ENCODE data around the gene NEK11. TPM values are rescaled to one million over a fixed set of nuclear protein-coding genes. Genes with fewer than 3 reads are reported as not detected.
A peak's percentile ranks its signal among the peaks of the same experiment; 100 is the strongest.

The NEK11 gene
- total and polyA plus RNA-seq, 2 experiments from 2014 or later: 1.7 to 2.0 TPM

- TF ChIP-seq, protein P1, sequence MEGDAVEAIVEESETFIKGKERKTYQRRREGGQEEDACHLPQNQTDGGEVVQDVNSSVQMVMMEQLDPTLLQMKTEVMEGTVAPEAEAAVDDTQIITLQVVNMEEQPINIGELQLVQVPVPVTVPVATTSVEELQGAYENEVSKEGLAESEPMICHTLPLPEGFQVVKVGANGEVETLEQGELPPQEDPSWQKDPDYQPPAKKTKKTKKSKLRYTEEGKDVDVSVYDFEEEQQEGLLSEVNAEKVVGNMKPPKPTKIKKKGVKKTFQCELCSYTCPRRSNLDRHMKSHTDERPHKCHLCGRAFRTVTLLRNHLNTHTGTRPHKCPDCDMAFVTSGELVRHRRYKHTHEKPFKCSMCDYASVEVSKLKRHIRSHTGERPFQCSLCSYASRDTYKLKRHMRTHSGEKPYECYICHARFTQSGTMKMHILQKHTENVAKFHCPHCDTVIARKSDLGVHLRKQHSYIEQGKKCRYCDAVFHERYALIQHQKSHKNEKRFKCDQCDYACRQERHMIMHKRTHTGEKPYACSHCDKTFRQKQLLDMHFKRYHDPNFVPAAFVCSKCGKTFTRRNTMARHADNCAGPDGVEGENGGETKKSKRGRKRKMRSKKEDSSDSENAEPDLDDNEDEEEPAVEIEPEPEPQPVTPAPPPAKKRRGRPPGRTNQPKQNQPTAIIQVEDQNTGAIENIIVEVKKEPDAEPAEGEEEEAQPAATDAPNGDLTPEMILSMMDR (IDR thresholded peaks at IDR 0.05; ENCODE audit: low read depth, low read length): no peak
These were observed 291.0 kb downstream of the NEK11 start for GRCh38 chr3:131317667-131318066.

GRCh38 chr3:131323014-131323413, 296.3 kb downstream of the NEK11 start:
- Histone ChIP-seq H3K27ac (no peak overlapping the region), H3K4me3 (no peak overlapping the region), H3K9me3 (ENCODE audit: low read depth) (no peaks in the 10 kb centered on the region), H3K4me1 (ENCODE audit: low read depth) (no peaks in the 10 kb centered on the region), H3K27me3 (no peaks in the 10 kb centered on the region), H3K36me3 (no peaks in the 10 kb centered on the region)
- TF ChIP-seq, protein P1 (IDR thresholded peaks at IDR 0.05; ENCODE audit: low read depth, low read length): no peak
- no peak for DNase-seq (ENCODE audit: low read depth in 1 of 2, low spot score in 1 of 2)

More at GRCh38 chr3:131317667-131318066, 291.0 kb downstream of the NEK11 start:
- no peaks in the 10 kb centered on the region for H3K4me1 ChIP-seq (ENCODE audit: low read depth)
- H3K27ac ChIP-seq: no peak overlapping the region
- no peaks in the 10 kb centered on the region for H3K36me3 ChIP-seq
- no peak for DNase-seq (ENCODE audit: low read depth in 1 of 2, low spot score in 1 of 2)
- H3K4me3 ChIP-seq: no peak overlapping the region
- no peaks in the 10 kb centered on the region for H3K27me3 ChIP-seq
- no peaks in the 10 kb centered on the region for H3K9me3 ChIP-seq (ENCODE audit: low read depth)

DNA sequence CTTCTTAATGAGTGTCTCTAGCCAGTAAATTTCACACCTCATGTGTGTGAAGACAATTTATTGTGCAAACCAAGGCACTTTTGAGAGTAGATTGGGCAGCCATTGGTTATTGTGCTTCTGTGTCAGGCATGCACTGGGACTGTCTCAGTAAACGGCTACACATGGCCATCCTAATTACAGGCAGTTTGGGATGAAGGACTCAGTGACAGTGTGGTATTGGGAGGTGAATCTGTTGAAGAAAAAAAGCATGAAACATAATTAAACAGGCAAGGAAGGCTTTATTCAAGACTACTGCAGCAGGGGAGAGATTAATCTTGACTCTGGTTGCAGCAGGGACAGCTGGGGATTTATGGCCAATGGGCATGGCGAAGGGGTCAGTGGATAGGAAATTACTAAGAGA, 297.1 kb downstream of the NEK11 start:
- no peaks in the 10 kb centered on the region for H3K36me3 ChIP-seq
- no peaks in the 10 kb centered on the region for H3K27me3 ChIP-seq
- no peak overlapping the region for H3K27ac ChIP-seq
- no peaks in the 10 kb centered on the region for H3K4me1 ChIP-seq (ENCODE audit: low read depth)
- no peak overlapping the region for H3K4me3 ChIP-seq
- TF ChIP-seq, protein P1 (IDR thresholded peaks at IDR 0.05; ENCODE audit: low read depth, low read length): no peak
- DNase-seq (ENCODE audit: low read depth in 1 of 2, low spot score in 1 of 2): no peak
- no peaks in the 10 kb centered on the region for H3K9me3 ChIP-seq (ENCODE audit: low read depth)

DNA sequence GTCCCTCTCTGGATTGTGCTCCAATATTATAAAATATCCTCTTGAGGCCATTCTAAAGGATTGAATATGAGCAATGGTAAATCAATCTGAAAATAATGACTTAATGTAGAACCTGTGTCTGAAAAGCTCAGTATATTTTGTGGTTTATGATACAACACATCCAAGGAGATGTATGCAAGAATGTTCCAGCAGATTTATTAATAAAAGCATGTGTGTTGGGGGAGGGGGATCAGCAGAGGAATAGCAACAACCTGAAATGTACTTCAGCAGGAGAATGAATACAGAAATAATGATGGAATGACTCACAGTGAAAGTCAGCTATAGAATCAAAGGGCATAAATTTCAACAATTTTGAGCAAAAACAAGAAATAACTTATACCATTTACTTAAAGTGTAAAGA, 298.2 kb downstream of the NEK11 start:
- Histone ChIP-seq H3K36me3 (no peaks in the 10 kb centered on the region), H3K9me3 (ENCODE audit: low read depth) (no peaks in the 10 kb centered on the region), H3K4me3 (no peak overlapping the region), H3K27ac (no peak overlapping the region), H3K4me1 (ENCODE audit: low read depth) (no peaks in the 10 kb centered on the region), H3K27me3 (no peaks in the 10 kb centered on the region)
- TF ChIP-seq, protein P1 (IDR thresholded peaks at IDR 0.05; ENCODE audit: low read depth, low read length): no peak
- no peak for DNase-seq (ENCODE audit: low read depth in 1 of 2, low spot score in 1 of 2)

- no peaks in the 10 kb centered on the region for H3K36me3 ChIP-seq
- no peak overlapping the region for H3K27ac ChIP-seq
- no peaks in the 10 kb centered on the region for H3K27me3 ChIP-seq
- no peak overlapping the region for H3K4me3 ChIP-seq
- H3K4me1 ChIP-seq (ENCODE audit: low read depth): no peaks in the 10 kb centered on the region
- TF ChIP-seq, protein P1 (IDR thresholded peaks at IDR 0.05; ENCODE audit: low read depth, low read length): no peak
- no peaks in the 10 kb centered on the region for H3K9me3 ChIP-seq (ENCODE audit: low read depth)
- DNase-seq (ENCODE audit: low read depth in 1 of 2, low spot score in 1 of 2): peak in 1 of 2 donors; percentile 25
These were observed 299.6 kb downstream of the NEK11 start for GRCh38 chr3:131326307-131326706.

DNA sequence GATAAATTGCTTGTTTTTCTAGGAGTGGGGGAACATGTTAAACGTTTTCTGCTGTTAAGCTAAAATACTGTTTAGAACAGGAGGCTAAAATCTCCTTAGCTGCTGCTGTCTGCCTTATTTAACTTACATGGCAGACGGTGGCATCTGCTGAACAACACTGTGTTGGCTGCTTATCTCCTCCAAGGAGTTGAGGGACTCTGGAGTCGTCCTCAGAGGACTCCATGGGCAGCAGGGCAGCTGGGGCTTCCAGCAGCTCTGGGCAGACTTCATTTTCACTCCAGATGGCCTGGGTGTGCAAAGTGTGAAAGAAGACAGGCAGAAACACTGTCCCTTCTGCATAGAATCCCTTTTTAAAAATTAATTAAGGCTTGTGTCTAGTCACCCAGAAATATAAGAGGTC, 302.0 kb downstream of the NEK11 start:
- H3K9me3 ChIP-seq (ENCODE audit: low read depth): no peaks in the 10 kb centered on the region
- H3K27me3 ChIP-seq: no peaks in the 10 kb centered on the region
- TF ChIP-seq, protein P1 (IDR thresholded peaks at IDR 0.05; ENCODE audit: low read depth, low read length): no peak
- no peaks in the 10 kb centered on the region for H3K36me3 ChIP-seq
- DNase-seq (ENCODE audit: low read depth in 1 of 2, low spot score in 1 of 2): peak in 1 of 2 donors; percentile 2
- no peak overlapping the region for H3K27ac ChIP-seq
- no peaks in the 10 kb centered on the region for H3K4me1 ChIP-seq (ENCODE audit: low read depth)
- no peak overlapping the region for H3K4me3 ChIP-seq
